Keratinocyte (primary cell): ENCODE results near the gene ERBIN.

ENCODE experiments used
- EZH2 ChIP-seq: IDR thresholded peaks from one replicate; pipeline ENCODE4 v1.6.1; 2012; ENCODE audit warnings: inconsistent platforms, mild to moderate bottlenecking, low read length, moderate library complexity
- TF ChIP-seq, protein P1 (sequence below), 3 experiments: IDR thresholded peaks in 1 of 3; conservative IDR thresholded peaks in 1 of 3; optimal IDR thresholded peaks in 1 of 3; 2 replicates in 2 of 3; 3 replicates in 1 of 3; pipeline versions ENCODE3 to v1.5.1; 2011; ENCODE audit warnings: low read length in 3 of 3, mild to moderate bottlenecking in 3 of 3, moderate library complexity in 2 of 3, control low read depth in 1 of 3, inconsistent platforms in 1 of 3; ENCODE audit not compliant: insufficient read depth in 2 of 3; ENCODE audit errors: extremely low read depth in 1 of 3

DNA sequence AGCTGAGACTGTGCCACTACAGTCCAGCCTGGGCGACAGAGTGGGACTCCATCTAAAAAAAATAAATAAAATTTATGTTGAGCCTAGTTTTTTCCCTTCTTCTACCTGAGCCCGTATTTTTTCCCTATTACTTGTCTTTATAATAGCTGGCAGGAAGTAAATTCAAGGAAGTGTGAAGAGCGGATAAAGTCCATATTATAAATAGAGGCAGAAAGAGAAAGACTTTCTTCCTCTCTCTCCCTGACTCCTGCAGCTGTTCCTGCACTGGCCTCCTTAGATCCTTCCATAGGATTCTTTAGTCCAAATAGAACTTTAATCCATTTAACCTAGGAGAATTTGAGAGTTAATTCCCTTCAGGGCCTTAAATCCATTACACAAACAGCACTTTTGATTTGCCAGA lies 10.3 kb upstream of the ERBIN start:
- TF ChIP-seq, protein P1, sequence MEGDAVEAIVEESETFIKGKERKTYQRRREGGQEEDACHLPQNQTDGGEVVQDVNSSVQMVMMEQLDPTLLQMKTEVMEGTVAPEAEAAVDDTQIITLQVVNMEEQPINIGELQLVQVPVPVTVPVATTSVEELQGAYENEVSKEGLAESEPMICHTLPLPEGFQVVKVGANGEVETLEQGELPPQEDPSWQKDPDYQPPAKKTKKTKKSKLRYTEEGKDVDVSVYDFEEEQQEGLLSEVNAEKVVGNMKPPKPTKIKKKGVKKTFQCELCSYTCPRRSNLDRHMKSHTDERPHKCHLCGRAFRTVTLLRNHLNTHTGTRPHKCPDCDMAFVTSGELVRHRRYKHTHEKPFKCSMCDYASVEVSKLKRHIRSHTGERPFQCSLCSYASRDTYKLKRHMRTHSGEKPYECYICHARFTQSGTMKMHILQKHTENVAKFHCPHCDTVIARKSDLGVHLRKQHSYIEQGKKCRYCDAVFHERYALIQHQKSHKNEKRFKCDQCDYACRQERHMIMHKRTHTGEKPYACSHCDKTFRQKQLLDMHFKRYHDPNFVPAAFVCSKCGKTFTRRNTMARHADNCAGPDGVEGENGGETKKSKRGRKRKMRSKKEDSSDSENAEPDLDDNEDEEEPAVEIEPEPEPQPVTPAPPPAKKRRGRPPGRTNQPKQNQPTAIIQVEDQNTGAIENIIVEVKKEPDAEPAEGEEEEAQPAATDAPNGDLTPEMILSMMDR (optimal IDR thresholded peaks at IDR 0.05 in 1 of 3, IDR thresholded peaks at IDR 0.05 in 1 of 3, conservative IDR thresholded peaks at IDR 0.05 in 1 of 3; ENCODE audit: extremely low read depth in 1 of 3, insufficient read depth in 2 of 3, low read length in 3 of 3): no peak
- no peak for TF ChIP-seq EZH2
